GM18507 (cell line): ENCODE data around the gene HRK.

Experiments
- DNase-seq: peaks from one replicate; pipeline ENCODE4 v3.0.0; 2011; ENCODE audit warnings: low read depth; ENCODE audit not compliant: insufficient read length; ENCODE audit errors: extremely low spot score
- FAIRE-seq: peaks from 2 replicates; lab custom pipeline; 2011; peaks lifted over from hg19 to GRCh38; lab: Jason Lieb, UNC

Gene HRK

DNA sequence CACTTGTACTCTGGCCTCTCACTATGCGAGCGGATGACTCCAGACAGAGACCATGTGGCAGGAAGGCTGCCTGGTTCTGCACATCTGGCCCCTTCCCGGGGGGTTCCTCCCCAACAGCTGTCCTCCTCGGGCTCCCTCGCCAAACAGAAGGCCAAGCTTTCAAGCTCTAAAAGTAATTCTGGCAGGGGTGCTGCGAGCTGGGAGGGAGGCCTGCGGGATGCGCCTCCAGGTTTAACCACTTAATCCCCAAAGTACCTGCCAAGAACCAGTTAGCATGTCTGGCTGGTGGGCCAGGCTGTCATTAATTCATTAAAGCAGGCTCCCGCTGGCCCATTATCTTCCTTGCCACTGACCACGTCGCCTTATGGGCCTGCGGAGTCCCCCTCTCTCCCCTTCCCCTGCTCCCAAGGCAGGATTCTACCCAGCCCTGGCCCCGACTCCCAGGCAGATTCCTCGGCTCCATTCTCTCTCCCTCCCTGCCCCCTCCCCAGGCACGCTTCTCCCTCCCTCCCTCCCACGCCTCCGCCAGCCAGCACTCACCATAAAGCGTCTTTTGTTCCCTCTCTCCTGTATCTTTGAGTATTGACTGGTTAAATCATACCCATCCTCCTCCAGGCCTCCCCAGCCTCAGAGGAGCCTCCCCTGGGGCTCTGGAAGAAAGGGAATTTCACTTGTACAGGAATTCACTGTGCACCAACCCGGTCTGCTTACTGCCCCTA lies 4.9 kb downstream of the HRK start:
- FAIRE-seq = no peak

DNA sequence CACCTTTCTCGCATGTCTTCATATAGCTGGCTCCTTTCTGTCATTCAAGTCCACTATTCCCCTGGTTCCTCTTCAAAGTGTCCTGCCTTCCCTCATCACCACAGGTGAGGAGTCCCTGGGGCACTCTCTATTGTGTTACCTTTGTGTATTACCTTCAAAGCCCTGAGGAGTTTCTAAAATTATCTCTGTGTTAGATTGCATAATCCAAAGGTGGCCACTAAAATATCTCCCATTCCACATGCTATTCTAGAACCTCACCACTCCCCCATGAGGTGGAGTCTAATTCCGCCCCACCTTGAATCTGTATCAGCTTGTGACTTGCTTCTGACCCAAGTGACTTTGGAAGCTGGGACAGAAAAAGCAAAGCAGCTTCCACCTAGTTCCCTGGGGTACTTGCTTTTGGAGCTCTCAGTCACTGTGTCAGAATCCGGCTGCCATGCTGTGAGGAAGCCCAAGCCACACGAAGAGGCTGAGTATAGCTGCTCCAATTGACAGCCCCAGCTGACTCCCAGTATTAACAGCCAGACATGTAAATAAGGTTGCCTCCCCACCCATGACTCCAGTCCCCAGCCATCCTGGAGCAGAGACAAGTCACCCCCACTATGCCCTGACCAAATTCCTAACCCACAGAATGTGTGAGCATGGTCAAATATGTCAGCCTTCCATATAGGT lies 6.8 kb downstream of the HRK start:
- no peak for DNase-seq
- no peak for FAIRE-seq

More for the DNA sequence above, 4.9 kb downstream of the HRK start:
- no peak for DNase-seq

DNA sequence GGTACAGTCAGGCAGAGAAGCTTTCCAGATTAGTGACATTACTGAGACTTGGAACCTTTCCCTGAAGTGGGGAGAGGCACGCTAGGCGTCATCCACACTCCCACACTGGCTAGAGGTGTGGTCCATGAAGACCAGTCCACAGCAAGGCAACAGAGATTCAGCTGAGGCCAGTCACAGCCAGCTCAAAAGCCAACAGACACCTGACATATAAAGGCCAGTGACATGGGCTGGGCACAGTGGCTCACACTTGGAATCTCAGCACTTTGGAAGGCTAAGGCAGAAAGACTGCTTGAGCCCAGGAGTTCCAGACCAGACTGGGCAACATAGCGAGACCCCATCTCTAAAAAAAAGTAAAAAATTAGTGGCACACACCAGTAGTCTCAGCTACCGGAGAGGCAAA lies 10.9 kb downstream of the HRK start:
- FAIRE-seq = no peak
- DNase-seq = no peak

DNA sequence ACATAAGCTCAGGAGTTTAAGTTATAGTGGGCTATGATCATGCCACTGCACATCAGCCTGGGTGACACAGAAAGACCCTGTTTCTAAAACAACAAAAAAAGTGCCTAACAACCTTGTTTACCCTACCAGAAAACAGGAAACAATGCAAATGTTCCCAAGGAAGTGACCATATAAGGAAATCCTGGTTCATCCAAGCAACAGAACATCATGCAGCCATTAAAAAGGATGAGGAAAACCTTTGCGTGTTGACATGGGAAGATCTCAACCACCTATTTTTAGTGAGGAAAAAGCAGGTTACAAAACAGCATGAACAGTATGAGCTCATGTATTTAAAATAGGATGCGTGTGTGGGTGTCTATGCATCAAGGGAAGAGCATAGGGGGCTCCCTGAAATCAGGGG lies 13.7 kb downstream of the HRK start:
- DNase-seq (no peak), FAIRE-seq (no peak)

DNA sequence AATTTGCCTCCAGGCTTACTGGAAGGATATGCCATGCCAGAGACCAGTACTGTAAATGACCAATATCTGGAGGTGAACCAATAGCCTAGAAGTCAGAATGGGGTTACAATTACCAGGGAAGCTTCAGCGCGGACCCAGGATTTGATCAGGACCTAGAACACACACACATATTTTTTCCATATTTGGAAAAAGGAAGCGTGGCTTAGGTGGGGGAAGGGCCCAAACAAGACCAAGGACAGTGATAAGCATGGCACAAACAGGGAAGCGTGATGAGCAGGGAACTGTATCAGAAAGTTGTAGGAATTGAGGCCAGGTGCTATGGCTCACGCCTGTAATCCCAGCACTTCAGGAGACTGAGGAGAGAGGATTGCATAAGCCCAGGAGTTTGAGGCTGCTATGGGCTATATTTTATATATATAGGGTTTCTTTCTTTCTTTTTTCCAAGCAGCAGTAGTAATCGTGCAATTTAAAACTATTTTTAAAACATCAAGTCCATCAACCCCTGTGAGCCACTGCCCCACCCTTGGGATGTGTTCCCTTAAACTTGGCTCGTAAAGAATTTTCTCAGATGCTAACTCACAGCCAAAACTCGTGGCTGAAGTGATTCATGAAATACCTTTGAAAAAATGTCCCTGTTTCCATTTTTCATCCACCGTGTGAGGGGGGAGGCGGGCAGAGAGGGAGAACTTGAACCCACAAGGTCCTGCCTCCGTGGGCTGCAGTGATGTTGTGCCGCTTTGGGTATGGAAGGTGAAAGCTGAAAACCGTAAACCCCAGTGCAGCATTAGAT lies 16.7 kb downstream of the HRK start:
- no peak for DNase-seq
- FAIRE-seq = no peak

DNA sequence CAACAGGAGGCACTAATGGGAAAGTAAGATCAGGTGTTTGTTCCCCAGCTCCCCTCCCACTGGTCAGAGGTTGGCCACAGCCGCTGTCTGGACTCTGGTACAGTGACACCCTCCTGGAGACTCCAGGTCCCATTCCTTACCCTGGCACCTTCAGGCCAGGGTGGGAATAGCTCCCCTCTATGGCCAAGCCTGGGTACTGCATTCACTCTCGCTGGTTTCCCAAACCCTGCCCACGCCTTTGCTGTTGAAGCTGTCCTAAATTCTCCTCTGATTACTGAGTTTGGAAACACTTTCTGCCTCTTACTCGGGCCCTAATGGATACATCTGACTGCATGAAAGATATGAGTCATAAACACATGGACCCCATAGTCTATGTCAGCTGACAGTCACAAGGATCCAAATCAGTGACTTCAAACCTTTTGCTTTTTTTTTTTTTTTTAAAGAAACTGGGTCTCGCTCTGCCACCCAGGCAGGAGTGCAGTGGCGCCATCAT lies 17.9 kb downstream of the HRK start:
- DNase-seq (no peak), FAIRE-seq (no peak)

DNA sequence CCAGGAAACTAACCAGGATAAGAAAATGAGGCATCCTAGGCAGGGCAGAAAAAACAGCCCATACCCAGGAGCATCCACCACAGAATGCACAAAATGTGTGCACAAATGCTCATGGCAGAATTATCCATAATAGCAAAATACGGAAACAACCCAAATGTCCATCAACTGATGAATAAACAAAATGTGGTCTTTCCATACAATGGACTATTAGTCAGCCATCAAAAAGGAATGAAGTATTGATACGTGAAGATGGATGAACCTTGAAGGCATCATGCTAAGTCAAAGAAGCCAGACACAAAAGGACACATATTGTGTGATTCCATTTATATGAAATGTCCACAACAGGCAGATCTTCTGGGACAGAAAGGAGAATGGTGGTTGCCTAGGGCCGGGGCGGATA lies 19.1 kb downstream of the HRK start:
- FAIRE-seq (no peak), DNase-seq (no peak)

DNA sequence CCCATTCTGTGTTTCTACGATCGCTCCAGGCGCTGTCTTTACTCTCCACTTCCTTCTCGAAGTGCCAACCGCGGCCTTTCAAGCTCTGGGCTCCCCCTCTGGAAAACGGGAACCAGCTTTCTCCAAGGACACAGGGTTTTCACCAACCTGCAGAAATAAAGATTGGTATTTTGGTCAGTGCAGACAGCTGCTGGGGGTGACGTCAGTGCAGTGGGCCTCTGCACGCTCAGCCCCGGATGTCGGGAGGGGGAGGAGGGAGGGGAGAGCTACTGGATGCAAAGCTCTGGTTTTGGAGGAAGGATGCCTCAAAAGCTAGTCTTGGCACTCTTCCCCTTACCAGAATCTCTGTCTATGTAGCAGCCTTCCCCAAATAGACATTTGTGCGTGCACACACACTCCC lies 19.9 kb downstream of the HRK start:
- DNase-seq (peak; percentile 30), FAIRE-seq (peak; percentile 84)

DNA sequence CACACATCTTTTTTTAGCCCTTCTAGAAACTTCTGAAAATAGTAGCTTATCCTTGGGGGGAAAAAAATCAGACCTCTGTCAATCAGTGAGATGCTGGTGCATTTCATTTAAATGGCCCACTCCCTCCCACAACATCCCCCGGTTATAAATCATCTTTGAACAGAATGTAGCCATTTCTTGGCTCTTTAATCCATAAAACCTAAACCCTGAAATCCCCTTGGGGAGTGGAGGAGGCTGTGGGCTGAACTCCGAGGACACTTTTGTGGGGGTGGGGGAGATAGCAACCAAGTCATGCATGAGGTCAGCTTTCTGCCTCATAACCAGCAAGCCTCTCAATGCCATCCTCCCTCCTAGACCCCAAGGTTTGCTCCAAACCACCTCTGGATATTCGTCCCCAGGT lies 21.0 kb downstream of the HRK start:
- no peak for DNase-seq
- no peak for FAIRE-seq

DNA sequence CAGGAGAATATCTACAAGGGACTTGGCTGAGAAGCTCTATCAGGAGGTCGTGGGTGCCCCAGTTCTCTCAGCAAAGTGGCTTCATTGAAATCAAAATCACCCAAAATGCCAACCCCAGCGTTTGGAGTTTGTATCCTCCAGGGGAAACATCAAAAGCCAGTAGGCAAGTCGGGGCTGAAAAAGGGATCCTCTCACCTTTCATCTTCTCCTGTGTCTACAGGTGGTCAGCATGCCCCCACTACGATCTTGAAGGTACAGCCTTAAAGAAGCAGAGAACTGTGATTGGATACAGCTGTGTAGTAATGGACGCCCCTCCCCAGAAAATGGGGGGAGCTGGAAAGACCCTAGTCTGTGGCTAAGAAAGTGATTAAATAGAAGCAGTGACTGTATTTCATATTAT lies 22.2 kb downstream of the HRK start:
- FAIRE-seq (no peak), DNase-seq (no peak)

DNA sequence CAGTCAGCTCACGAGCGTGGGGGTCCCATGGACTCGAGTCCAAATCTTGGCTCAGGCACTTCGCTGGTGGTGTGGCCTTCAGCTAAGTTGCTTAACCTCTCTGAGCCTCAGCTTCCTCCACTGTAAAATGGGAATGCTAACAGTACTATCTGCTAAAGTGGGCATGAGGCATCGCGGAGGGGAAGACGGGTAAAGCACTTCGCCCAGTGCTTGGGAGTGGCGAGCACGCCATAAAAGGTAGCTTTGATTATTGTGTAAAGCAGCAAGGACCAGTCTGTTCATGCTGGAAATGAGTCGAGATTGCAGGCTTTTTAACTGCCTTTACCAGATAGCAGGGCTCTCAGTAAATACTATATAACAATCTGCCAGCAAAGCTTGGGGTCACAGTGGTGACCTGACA lies 24.5 kb downstream of the HRK start:
- DNase-seq (no peak), FAIRE-seq (no peak)

DNA sequence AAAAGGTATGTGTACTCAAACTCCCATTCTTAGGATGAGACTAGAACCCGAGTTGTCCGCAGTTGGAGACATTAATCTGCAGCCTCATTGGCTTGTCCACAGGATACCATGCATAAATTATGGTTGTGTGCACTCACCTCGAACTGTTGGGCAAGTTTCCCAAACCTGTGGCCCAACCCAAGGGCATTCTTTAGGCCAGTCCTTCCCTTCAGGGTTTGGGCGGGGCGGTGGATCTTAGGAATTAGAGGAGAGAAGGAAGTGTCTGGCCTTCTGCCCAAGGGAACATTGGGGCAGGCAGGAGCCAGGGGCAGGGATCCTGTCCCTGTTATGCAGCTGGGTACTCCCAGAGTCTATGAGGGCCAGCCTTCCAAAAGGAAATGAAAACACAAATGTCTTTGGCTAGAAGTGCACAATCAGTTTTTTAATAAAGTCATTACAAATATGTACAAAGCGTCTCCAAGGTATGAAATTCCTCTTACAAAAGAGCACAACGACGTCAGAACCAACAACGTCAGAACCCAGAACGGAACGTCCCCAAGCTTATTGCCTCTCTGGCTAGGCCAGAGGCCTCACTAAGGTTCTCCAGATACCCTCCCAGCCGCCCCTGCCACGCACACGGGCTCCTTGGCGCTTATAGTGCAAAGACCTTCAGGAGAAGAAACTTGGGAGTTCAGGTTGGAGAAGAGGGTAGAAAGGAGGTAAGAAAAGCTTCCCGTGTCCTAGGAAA lies 25.3 kb downstream of the HRK start:
- FAIRE-seq (no peak), DNase-seq (no peak)

DNA sequence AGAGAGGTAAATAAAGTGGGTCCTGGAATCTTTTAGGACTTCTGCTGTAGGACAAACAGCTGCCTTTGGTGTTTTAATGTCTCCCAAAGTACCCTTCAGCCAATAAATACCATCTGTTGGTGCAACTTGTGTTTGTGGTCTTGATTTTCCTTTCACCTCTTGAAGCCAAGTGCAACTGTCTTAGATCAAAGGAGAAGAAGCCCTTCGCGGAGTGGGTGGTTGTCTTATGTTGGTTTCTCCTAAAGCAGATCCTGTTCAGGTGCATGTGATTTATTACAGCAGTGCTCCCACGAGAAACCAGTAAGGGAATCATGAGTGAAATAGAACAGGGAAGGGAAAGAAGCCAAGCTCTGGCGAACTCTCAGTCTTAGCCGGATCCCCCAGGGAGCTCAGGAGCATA lies 27.7 kb downstream of the HRK start:
- FAIRE-seq (no peak), DNase-seq (no peak)

DNA sequence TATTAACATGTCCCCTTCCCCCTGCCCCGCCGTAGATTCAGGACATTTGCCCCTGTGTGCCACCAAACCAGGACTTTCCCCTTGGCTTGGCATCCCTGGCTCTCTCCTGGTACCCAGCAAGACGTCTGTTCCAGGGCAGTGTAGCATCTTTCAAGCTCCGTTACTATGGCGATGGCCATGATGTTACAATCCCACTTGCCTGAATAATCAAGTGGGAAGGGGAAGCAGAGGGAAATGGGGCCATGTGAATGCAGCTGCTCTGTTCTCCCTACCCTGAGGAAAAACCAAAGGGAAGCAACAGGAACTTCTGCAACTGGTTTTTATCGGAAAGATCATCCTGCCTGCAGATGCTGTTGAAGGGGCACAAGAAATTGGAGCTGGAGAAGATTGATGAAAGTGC lies 28.9 kb downstream of the HRK start:
- no peak for FAIRE-seq
- no peak for DNase-seq

DNA sequence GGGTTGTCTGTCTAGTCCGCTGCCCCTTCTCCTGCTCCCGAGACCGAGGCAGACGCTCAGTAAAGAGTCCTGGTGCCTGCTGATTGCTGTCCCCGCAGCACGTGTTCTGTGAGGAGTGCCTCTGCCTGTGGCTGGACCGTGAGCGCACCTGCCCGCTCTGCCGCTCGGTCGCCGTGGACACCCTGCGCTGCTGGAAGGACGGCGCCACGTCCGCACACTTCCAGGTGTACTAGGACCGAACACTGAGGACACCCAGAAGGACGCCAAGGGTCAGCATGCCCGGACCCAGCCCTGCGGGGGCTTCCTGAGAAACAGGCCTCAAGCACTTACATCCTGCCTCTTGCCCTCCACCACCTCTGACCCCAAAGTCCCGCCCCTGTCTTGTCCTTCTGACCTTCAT lies 32.0 kb downstream of the HRK start:
- DNase-seq (no peak), FAIRE-seq (no peak)

DNA sequence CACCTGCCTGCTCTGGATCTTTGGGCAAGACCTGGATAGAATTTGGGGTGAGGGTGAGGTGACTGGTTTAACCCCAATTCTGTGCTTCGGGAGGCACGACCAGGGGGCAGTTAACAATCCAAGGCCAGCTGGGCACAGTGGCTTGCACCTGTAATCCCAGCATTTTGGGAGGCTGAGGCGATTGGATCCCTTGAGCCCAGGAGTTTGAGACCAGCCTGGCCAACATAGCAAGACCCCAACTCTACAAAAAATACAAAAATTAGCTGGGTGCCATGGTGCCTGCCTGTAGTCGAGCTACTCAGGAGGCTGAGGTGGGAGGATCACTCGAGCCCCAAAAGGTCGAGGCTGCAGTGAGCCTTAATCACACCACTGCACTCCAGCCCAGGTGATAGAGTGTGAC lies 38.2 kb downstream of the HRK start:
- FAIRE-seq (no peak), DNase-seq (no peak)

DNA sequence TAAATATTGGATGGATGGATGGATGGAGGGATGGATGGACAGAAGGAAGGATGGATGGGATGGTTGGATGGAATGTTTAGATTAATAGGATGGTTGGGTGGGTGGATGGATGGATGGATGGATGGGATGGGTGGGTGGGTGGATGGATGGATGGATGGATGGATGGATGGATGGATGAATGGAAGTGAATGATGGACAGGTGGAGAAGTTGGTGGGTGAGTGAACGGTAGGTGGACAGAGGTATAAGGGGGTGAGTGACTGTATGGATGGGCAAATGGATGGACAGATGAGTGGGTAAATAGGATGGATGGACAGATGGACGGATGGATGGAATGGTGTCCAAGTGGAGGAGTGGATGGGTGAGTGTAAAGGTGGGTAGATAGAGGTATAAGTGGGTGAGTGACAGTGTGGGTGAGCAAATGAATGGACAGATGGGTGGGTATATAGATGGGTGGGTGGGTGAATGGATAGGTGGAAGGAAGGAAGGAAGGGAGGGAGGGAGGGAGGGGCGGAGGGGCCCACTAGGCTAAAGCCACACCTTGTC lies 41.9 kb downstream of the HRK start:
- DNase-seq (no peak), FAIRE-seq (no peak)

DNA sequence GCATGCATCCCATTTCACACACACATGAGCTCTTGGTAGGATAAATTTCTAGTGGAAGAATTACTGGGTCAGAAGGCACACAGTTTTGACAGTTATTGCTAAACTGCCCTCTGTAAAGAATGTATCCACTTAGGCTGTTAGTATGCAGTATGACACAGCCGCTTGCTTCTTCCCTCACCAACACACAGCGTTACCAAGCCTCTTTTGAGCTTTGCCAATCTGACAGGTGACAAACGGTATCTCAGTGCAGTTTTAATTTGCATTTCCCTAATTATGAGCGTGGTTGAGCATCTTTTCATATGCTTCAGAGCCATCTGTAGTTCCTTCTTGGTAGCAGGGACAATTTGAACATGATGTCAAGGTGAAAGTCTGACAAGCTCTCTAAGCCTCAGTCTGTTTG lies 42.9 kb downstream of the HRK start:
- DNase-seq (no peak), FAIRE-seq (no peak)

DNA sequence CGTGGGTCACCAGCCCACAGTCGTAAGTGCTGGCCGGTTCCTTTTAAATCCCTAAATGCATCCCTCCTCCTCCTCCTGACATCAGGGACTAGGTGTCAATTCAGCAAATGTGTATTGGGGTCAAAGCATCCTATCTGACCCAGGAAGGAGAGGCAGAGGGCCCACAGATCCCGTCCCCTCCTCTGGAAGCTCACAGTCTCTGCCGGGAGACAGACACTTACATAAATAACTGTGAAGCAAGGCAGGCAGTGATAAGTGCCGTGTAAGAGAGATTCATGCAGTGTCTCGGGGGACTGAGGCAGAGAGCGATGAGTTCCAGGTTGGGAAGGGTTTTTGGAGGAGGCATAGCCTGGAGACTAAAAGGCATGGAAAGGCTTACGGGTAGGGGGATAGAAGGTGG lies 44.1 kb downstream of the HRK start:
- FAIRE-seq (no peak), DNase-seq (no peak)

DNA sequence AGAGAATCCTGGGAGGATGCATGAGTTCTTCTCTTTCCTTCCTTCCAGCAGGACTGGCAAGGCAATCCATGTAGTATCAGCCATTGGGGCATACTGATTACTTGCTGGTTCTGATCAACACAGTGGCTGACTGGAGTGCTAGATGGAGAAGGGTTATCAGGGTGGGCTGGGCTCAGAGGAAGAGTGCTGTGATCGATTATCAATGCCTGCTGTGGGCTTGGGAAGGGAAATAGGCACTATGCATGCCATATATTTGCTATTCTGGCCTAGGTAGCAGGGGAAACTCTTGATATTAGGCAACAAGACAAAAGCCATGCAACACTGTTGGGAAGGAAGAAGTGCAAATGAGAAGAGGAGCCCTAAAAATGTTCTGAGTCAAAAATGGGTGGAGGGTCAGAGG lies 45.8 kb downstream of the HRK start:
- FAIRE-seq = no peak

More for the DNA sequence above, 45.8 kb downstream of the HRK start:
- DNase-seq = no peak
